ENCODE results near the gene ZBP1. TPM values are rescaled to one million over a fixed set of nuclear protein-coding genes. Genes with fewer than 3 reads are reported as not detected.
A peak's percentile ranks its signal among the peaks of the same experiment; 100 is the strongest.

Gene ZBP1
- total and polyA plus RNA-seq, 10 of the 15 experiments (the other 5 are each of a cell fraction or from before 2014, with no cell fraction given): 0.93 to 10.6 (median 4.8) TPM

- TF ChIP-seq ZBTB4 (CRISPR knock-in tag; IDR thresholded peaks at IDR 0.05) (no peak), FOXK2 (IDR thresholded peaks at IDR 0.05) (0 out of 2 replicates have a peak, but pooled peaks have one; percentile 11), CHD2 (IDR thresholded peaks at IDR 0.05; ENCODE audit: borderline replicate concordance, low read depth, low read length) (no peak), IKZF2 (IDR thresholded peaks at IDR 0.05) (peak; percentile 95 to 96), RBBP5 (conservative IDR thresholded peaks at IDR 0.05) (no peak), SIX5 (IDR thresholded peaks at IDR 0.05; ENCODE audit: low read depth, low read length, severe bottlenecking) (no peak), MTA3 (IDR thresholded peaks at IDR 0.05; ENCODE audit: borderline replicate concordance, low read length) (peak; percentile 97), MYC (IDR thresholded peaks at IDR 0.05; ENCODE audit: insufficient read depth, insufficient read length, insufficient replicate concordance, low read length, severe bottlenecking) (no peak), NR2C2 (IDR thresholded peaks at IDR 0.05; ENCODE audit: borderline replicate concordance, control insufficient read depth, insufficient read length, low read depth) (no peak), TARDBP (IDR thresholded peaks at IDR 0.05; ENCODE audit: borderline replicate concordance) (no peak), CTCF (IDR thresholded peaks at IDR 0.05 in 2 of 3, conservative IDR thresholded peaks at IDR 0.05 in 1 of 3; ENCODE audit: control insufficient read depth in 2 of 3, extremely low read depth in 1 of 3, insufficient read depth in 1 of 3, low read depth in 3 of 3, low read length in 3 of 3) (peak in 1 of 3 experiments; percentile 23; a peak in 1 of 6 replicates)
- TF ChIP-seq, protein P1, sequence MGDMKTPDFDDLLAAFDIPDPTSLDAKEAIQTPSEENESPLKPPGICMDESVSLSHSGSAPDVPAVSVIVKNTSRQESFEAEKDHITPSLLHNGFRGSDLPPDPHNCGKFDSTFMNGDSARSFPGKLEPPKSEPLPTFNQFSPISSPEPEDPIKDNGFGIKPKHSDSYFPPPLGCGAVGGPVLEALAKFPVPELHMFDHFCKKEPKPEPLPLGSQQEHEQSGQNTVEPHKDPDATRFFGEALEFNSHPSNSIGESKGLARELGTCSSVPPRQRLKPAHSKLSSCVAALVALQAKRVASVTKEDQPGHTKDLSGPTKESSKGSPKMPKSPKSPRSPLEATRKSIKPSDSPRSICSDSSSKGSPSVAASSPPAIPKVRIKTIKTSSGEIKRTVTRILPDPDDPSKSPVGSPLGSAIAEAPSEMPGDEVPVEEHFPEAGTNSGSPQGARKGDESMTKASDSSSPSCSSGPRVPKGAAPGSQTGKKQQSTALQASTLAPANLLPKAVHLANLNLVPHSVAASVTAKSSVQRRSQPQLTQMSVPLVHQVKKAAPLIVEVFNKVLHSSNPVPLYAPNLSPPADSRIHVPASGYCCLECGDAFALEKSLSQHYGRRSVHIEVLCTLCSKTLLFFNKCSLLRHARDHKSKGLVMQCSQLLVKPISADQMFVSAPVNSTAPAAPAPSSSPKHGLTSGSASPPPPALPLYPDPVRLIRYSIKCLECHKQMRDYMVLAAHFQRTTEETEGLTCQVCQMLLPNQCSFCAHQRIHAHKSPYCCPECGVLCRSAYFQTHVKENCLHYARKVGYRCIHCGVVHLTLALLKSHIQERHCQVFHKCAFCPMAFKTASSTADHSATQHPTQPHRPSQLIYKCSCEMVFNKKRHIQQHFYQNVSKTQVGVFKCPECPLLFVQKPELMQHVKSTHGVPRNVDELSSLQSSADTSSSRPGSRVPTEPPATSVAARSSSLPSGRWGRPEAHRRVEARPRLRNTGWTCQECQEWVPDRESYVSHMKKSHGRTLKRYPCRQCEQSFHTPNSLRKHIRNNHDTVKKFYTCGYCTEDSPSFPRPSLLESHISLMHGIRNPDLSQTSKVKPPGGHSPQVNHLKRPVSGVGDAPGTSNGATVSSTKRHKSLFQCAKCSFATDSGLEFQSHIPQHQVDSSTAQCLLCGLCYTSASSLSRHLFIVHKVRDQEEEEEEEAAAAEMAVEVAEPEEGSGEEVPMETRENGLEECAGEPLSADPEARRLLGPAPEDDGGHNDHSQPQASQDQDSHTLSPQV (IDR thresholded peaks at IDR 0.05): no peak
- TF ChIP-seq, protein P2, sequence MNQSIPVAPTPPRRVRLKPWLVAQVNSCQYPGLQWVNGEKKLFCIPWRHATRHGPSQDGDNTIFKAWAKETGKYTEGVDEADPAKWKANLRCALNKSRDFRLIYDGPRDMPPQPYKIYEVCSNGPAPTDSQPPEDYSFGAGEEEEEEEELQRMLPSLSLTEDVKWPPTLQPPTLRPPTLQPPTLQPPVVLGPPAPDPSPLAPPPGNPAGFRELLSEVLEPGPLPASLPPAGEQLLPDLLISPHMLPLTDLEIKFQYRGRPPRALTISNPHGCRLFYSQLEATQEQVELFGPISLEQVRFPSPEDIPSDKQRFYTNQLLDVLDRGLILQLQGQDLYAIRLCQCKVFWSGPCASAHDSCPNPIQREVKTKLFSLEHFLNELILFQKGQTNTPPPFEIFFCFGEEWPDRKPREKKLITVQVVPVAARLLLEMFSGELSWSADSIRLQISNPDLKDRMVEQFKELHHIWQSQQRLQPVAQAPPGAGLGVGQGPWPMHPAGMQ (IDR thresholded peaks at IDR 0.05; ENCODE audit: borderline replicate concordance): no peak
- TF ChIP-seq, protein P3, sequence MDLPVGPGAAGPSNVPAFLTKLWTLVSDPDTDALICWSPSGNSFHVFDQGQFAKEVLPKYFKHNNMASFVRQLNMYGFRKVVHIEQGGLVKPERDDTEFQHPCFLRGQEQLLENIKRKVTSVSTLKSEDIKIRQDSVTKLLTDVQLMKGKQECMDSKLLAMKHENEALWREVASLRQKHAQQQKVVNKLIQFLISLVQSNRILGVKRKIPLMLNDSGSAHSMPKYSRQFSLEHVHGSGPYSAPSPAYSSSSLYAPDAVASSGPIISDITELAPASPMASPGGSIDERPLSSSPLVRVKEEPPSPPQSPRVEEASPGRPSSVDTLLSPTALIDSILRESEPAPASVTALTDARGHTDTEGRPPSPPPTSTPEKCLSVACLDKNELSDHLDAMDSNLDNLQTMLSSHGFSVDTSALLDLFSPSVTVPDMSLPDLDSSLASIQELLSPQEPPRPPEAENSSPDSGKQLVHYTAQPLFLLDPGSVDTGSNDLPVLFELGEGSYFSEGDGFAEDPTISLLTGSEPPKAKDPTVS (IDR thresholded peaks at IDR 0.05; ENCODE audit: low read depth, low read length): no peak
Measured at GRCh38 chr20:57619051-57619831, 985 bp downstream of the ZBP1 start (continued).
